Ishikawa (cell line): Measurements from ENCODE around the gene CD300LB.

Experiments
- CEBPB ChIP-seq: IDR thresholded peaks from 2 replicates; pipeline ENCODE4 v1.6.1; 2012
- CREB1 ChIP-seq: IDR thresholded peaks from 2 replicates; pipeline ENCODE4 v1.6.1; 2012; ENCODE audit warnings: low read depth
- EGR1 ChIP-seq: IDR thresholded peaks from 2 replicates; pipeline ENCODE4 v1.6.1; 2012
- EP300 ChIP-seq: IDR thresholded peaks from 2 replicates; pipeline ENCODE4 v1.6.1; 2012; ENCODE audit warnings: borderline replicate concordance
- FOXM1 ChIP-seq: IDR thresholded peaks from 2 replicates; pipeline ENCODE4 v1.6.1; 2012; ENCODE audit warnings: low read depth, borderline replicate concordance
- NFIC ChIP-seq: IDR thresholded peaks from 2 replicates; pipeline ENCODE4 v1.6.1; 2012
- RAD21 ChIP-seq: IDR thresholded peaks from 2 replicates; pipeline ENCODE4 v1.6.1; 2012; ENCODE audit warnings: low read depth
- TAF1 ChIP-seq: IDR thresholded peaks from 2 replicates; pipeline ENCODE4 v1.6.1; 2012; ENCODE audit warnings: low read depth, mild to moderate bottlenecking
- TCF12 ChIP-seq: IDR thresholded peaks from 2 replicates; pipeline ENCODE4 v1.6.1; 2012; ENCODE audit warnings: low read depth
- TEAD4 ChIP-seq: IDR thresholded peaks from 2 replicates; pipeline ENCODE4 v1.6.1; 2012
- YY1 ChIP-seq: IDR thresholded peaks from 2 replicates; pipeline ENCODE4 v1.6.1; 2012; ENCODE audit warnings: low read depth
- ZBTB7A ChIP-seq: IDR thresholded peaks from 2 replicates; pipeline ENCODE4 v1.6.1; 2012; ENCODE audit warnings: low read depth
- TF ChIP-seq, protein P1 (sequence below): IDR thresholded peaks from 2 replicates; pipeline ENCODE4 v1.6.1; 2012; ENCODE audit warnings: low read depth, mild to moderate bottlenecking
- TF ChIP-seq, protein P2 (sequence below): IDR thresholded peaks from 2 replicates; pipeline ENCODE4 v1.6.1; 2012
- TF ChIP-seq, protein P3 (sequence below): IDR thresholded peaks from 2 replicates; pipeline ENCODE4 v1.6.1; 2012

The CD300LB gene

DNA sequence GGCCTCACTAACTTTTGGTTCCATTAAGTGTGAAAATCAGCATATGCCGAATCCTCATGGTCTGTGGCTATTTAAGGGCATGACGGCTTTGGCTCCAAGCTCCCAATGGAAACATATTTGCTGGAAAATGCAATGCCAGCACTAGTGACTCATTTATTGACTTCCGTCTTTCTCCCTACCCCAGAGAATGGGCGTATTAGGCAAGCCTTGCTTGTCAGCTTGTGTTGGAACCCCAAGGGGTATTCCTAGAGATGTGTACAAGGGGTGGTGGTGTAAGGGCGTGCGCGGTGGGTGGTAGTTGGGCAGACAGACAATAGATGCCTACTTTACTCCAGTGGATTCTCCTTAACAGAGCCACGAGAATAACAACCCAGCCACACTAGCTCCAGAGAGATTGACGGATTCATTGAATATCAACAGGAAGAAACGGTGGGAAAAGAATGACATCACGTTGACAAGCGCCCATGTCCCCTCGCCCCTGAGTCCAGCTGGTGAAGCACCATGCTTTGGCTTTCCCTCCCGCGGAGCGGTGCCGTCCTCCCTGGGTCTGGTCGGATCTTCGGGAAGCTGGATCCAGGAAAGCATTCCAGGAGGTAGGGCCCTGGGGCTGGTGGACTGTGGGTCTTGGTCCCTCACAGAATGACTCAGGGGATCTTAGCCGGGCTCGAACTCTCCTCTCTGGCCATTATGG lies 10.3 kb downstream of the CD300LB start:
- TF ChIP-seq TCF12 (no peak), ZBTB7A (no peak), CEBPB (no peak), YY1 (no peak), TEAD4 (no peak), EP300 (no peak), EGR1 (no peak), FOXM1 (no peak), RAD21 (no peak), CREB1 (no peak), TAF1 (no peak), NFIC (no peak)
- TF ChIP-seq, protein P1, sequence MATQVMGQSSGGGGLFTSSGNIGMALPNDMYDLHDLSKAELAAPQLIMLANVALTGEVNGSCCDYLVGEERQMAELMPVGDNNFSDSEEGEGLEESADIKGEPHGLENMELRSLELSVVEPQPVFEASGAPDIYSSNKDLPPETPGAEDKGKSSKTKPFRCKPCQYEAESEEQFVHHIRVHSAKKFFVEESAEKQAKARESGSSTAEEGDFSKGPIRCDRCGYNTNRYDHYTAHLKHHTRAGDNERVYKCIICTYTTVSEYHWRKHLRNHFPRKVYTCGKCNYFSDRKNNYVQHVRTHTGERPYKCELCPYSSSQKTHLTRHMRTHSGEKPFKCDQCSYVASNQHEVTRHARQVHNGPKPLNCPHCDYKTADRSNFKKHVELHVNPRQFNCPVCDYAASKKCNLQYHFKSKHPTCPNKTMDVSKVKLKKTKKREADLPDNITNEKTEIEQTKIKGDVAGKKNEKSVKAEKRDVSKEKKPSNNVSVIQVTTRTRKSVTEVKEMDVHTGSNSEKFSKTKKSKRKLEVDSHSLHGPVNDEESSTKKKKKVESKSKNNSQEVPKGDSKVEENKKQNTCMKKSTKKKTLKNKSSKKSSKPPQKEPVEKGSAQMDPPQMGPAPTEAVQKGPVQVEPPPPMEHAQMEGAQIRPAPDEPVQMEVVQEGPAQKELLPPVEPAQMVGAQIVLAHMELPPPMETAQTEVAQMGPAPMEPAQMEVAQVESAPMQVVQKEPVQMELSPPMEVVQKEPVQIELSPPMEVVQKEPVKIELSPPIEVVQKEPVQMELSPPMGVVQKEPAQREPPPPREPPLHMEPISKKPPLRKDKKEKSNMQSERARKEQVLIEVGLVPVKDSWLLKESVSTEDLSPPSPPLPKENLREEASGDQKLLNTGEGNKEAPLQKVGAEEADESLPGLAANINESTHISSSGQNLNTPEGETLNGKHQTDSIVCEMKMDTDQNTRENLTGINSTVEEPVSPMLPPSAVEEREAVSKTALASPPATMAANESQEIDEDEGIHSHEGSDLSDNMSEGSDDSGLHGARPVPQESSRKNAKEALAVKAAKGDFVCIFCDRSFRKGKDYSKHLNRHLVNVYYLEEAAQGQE = no peak
- TF ChIP-seq, protein P2, sequence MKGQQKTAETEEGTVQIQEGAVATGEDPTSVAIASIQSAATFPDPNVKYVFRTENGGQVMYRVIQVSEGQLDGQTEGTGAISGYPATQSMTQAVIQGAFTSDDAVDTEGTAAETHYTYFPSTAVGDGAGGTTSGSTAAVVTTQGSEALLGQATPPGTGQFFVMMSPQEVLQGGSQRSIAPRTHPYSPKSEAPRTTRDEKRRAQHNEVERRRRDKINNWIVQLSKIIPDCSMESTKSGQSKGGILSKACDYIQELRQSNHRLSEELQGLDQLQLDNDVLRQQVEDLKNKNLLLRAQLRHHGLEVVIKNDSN = no peak
- TF ChIP-seq, protein P3, sequence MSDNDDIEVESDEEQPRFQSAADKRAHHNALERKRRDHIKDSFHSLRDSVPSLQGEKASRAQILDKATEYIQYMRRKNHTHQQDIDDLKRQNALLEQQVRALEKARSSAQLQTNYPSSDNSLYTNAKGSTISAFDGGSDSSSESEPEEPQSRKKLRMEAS = no peak

DNA sequence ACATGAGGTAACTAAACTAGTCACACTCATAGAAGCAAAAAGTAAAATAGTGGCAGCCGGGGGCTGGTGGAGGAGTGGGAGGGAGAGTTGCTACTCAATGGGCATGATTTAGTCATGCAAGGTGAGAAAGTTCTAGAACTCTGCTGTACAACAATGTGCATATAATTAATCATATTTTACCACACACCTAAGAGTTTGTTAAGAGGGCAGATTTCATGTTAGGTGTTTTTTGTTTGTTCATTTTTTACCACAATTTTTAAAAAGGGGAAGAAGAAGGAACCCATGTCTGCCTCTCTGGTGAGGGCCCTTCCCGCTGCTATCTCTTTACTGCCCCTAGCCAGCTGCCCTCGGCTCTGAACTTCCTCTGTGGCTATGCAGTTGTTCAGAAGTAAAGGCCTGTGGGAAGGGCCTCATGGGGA lies 11.2 kb downstream of the CD300LB start:
- TF ChIP-seq EGR1 (no peak), TEAD4 (no peak), CREB1 (no peak), NFIC (no peak), CEBPB (no peak), FOXM1 (no peak)
- TF ChIP-seq, protein P3 = no peak

DNA sequence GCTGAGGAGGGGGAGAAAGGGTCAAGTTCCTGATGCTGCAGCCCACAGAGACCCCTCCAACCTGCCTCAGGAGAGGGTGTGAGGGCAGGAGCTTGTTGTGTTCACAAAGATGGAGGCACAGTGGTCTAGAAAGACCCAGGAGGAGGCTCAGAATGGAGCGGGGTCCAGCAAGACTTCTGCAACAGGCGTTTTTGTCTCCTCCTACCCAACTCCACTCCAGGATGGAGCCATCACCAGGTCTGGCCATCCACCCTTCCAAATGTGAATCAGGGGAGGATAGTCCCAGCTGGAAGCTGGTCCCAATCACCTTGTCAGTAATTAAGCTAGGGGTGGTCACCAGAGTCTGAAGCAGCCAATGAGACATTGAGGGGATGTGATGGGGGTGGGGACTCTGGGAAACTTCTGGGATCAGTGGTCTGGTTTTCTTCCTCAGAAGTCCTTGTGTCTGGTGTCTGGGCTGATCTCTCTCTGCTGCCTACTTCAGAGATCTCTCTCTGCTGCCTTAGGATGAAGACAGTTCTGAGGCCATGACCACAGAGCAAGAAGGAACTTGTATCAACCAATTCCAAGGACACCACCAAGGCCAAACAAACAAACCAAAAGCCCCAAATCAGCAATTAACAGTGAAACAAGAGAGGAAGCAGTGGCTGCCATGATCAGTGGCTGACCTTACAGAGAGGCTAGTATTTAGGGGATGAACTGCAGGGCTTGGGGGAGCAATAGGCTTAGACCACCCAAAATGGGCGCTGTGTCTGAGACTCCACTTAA lies 14.5 kb downstream of the CD300LB start:
- TF ChIP-seq FOXM1 = no peak
- no peak for TF ChIP-seq EP300
- TF ChIP-seq CREB1 = no peak
- TF ChIP-seq, protein P3 = no peak
- no peak for TF ChIP-seq YY1
- no peak for TF ChIP-seq ZBTB7A
- TF ChIP-seq, protein P2 = no peak
- TF ChIP-seq RAD21 = no peak
- TF ChIP-seq NFIC = no peak
- TF ChIP-seq, protein P1 = no peak
- no peak for TF ChIP-seq TEAD4
- TF ChIP-seq TAF1 = no peak
- no peak for TF ChIP-seq CEBPB
- TF ChIP-seq TCF12 = no peak
- no peak for TF ChIP-seq EGR1

DNA sequence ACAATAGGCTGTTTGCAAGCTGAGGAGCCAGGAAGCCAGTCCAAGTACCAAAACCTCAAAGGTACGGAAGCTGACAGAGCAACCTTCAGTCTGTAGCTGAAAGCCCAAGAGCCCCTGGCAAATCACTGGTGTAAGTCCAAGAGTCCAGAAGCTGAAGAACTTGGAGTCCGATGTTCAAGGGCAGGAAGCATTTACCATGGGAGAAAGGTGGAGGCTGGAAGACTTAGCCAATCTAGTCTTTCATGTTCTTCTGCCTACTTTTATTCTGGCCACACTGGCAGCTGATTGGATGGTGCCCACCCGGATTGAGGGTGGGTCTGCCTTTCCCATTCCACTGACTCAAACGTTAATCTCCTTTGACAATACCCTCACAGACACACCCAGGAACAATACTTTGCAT lies 15.3 kb downstream of the CD300LB start:
- TF ChIP-seq FOXM1 = no peak
- no peak for TF ChIP-seq EGR1
- TF ChIP-seq CEBPB = no peak
- TF ChIP-seq, protein P3 = no peak
- TF ChIP-seq, protein P2 = no peak
